IPS-NIHi7 (cell line): ENCODE results near the gene KCNH5.
A peak's percentile ranks its signal among the peaks of the same experiment; 100 is the strongest.

Source experiments
- DNase-seq: peaks from one replicate; pipeline ENCODE4 v3.0.0; 2012; ENCODE audit warnings: mixed read lengths; ENCODE audit errors: extremely low spot score

Gene KCNH5

GRCh38 chr14:62988967-62989366 lies 56.3 kb downstream of the KCNH5 start:
- DNase-seq, result no peak

GRCh38 chr14:62983821-62984220 lies 61.4 kb downstream of the KCNH5 start:
- DNase-seq, result no peak

- no peak for DNase-seq
These were observed 64.6 kb downstream of the KCNH5 start for GRCh38 chr14:62980693-62981092.

- DNase-seq, result no peak
These were observed 87.7 kb downstream of the KCNH5 start for GRCh38 chr14:62957562-62957961.

- no peak for DNase-seq
These were observed 88.8 kb downstream of the KCNH5 start for GRCh38 chr14:62956413-62956812.

GRCh38 chr14:62954165-62954564 lies 91.1 kb downstream of the KCNH5 start:
- no peak for DNase-seq

- DNase-seq, result no peak
These were observed 93.0 kb downstream of the KCNH5 start for GRCh38 chr14:62952226-62952625.

GRCh38 chr14:62947301-62947700 lies 98.0 kb downstream of the KCNH5 start:
- no peak for DNase-seq

GRCh38 chr14:62946221-62946620 lies 99.0 kb downstream of the KCNH5 start:
- DNase-seq, result no peak

GRCh38 chr14:62943202-62943601 lies 102.1 kb downstream of the KCNH5 start:
- no peak for DNase-seq

- DNase-seq, result no peak
These were observed 105.3 kb downstream of the KCNH5 start for GRCh38 chr14:62939970-62940369.

GRCh38 chr14:62938778-62939177 lies 106.5 kb downstream of the KCNH5 start:
- DNase-seq, result no peak

GRCh38 chr14:62934439-62934838 lies 110.8 kb downstream of the KCNH5 start:
- no peak for DNase-seq

GRCh38 chr14:62921466-62921865 lies 123.8 kb downstream of the KCNH5 start:
- no peak for DNase-seq

GRCh38 chr14:62916551-62916950 lies 128.7 kb downstream of the KCNH5 start:
- DNase-seq, result no peak

- DNase-seq, result no peak
These were observed 130.4 kb downstream of the KCNH5 start for GRCh38 chr14:62914873-62915272.

- no peak for DNase-seq
These were observed 131.2 kb downstream of the KCNH5 start for GRCh38 chr14:62914025-62914424.

- DNase-seq, result no peak
These were observed 136.8 kb downstream of the KCNH5 start for GRCh38 chr14:62908506-62908905.

GRCh38 chr14:62905566-62905965 lies 139.7 kb downstream of the KCNH5 start:
- DNase-seq, result no peak

GRCh38 chr14:62897771-62898170 lies 147.5 kb downstream of the KCNH5 start:
- DNase-seq, result no peak

- no peak for DNase-seq
These were observed 148.3 kb downstream of the KCNH5 start for GRCh38 chr14:62896932-62897456.

GRCh38 chr14:62894736-62895135 lies 150.5 kb downstream of the KCNH5 start:
- DNase-seq, result no peak

GRCh38 chr14:62889364-62889763 lies 155.9 kb downstream of the KCNH5 start:
- peak; percentile 17 for DNase-seq

- DNase-seq, result no peak
These were observed 158.8 kb downstream of the KCNH5 start for GRCh38 chr14:62886461-62886860.
